Tibial nerve (tissue), 4 donors: Measurements from ENCODE around the gene PLSCR4. TPM values are rescaled to one million over a fixed set of nuclear protein-coding genes. Genes with fewer than 3 reads are reported as not detected.

Experiments
- DNase-seq, 2 donors: peaks; one replicate each; pipeline ENCODE4 v3.0.0-alpha.2; 2019; ENCODE audit warnings: low spot score in 2 of 2
- H3K27ac ChIP-seq, 4 donors: fragments of 200-600 bp; sonication (generic) in 3 of 4; one replicate each; pipeline ENCODE4 v1.5.1; 2017 to 2019; ENCODE audit warnings: mild to moderate bottlenecking in 1 of 4
- H3K27me3 ChIP-seq, 2 donors: fragments of 200-600 bp; sonication (generic) in 1 of 2; one replicate each; pipeline versions ENCODE4 v1.5.1 to v1.6.0; 2017 to 2019
- H3K36me3 ChIP-seq, 3 donors: fragments of 200-600 bp; sonication (generic); one replicate each; pipeline ENCODE4 v1.5.1; 2018 to 2019
- H3K4me1 ChIP-seq, 4 donors: fragments of 200-600 bp; sonication (generic) in 3 of 4; one replicate each; pipeline ENCODE4 v1.5.1; 2017 to 2019
- H3K4me3 ChIP-seq, 4 donors: fragments of 200-600 bp; sonication (generic) in 3 of 4; one replicate each; pipeline ENCODE4 v1.5.1; 2017 to 2019; ENCODE audit warnings: mild to moderate bottlenecking in 1 of 4, moderate library complexity in 1 of 4
- H3K9me3 ChIP-seq, 4 donors: fragments of 200-600 bp; sonication (generic) in 3 of 4; one replicate each; pipeline ENCODE4 v1.5.1; 2017 to 2019
- CTCF ChIP-seq, 5 experiments: fragments of 200-600 bp in 3 of 5; fragments of 450-650 bp in 2 of 5; sonication (generic) in 3 of 5; IDR thresholded peaks; one replicate each; pipeline ENCODE4 v1.5.1; 2016 to 2019; ENCODE audit warnings: antibody characterized with exemption in 5 of 5, mild to moderate bottlenecking in 3 of 5, moderate library complexity in 2 of 5
- EP300 ChIP-seq, 2 donors: sonication (generic); formaldehyde crosslinking; IDR thresholded peaks; one replicate each; pipeline ENCODE4 v1.6.1; 2017; ENCODE audit warnings: antibody characterized with exemption in 2 of 2, mild to moderate bottlenecking in 1 of 2
- POLR2A ChIP-seq, 2 donors: fragments of 450-650 bp; IDR thresholded peaks; one replicate each; pipeline ENCODE4 v1.6.1; 2017; ENCODE audit warnings: antibody characterized with exemption in 2 of 2, mild to moderate bottlenecking in 2 of 2, moderate library complexity in 2 of 2
- WGBS, 2 donors: methylation state at CpG; one replicate each; pipeline ENCODE4 v1.1.5; 2018; 5-methylcytosine and 5-hydroxymethylcytosine counted together
- total RNA-seq, 4 donors: library from RNA; depleted of rRNA; stranded (reverse); fragments of >200 nt; gene quantifications; one replicate each; pipeline ENCODE4 v1.1.0, GENCODE V29; 2016

PLSCR4 gene
- total RNA-seq, 4 donors from 2014 or later = 85.8 to 217 (median 128) TPM

GRCh38 chr3:146200461-146201220 is 50.3 kb downstream of the PLSCR4 start:
- DNase-seq = no peak
- no peaks in the 10 kb centered on the region for H3K27me3 ChIP-seq
- peaks cover 0 to 58% (median 0%) of the 10 kb centered on the region in 3 donors for H3K36me3 ChIP-seq
- H3K4me1 ChIP-seq = peaks cover 0 to 4% (median 0%) of the 10 kb centered on the region in 4 donors
- TF ChIP-seq CTCF (IDR thresholded peaks at IDR 0.05) (no peak), POLR2A (IDR thresholded peaks at IDR 0.05) (no peak), EP300 (IDR thresholded peaks at IDR 0.05) (no peak)
- no peak overlapping the region for H3K27ac ChIP-seq
- no peaks in the 10 kb centered on the region for H3K9me3 ChIP-seq
- H3K4me3 ChIP-seq = no peak overlapping the region
- 59 to 63% methylated on average over 2 of the region's 2 CpGs for WGBS, 2 donors

GRCh38 chr3:146199762-146200161 is 51.1 kb downstream of the PLSCR4 start:
- 89 to 93% methylated on average over 5 of the region's 5 CpGs for WGBS, 2 donors
- Histone ChIP-seq H3K27ac (no peak overlapping the region), H3K9me3 (no peaks in the 10 kb centered on the region), H3K4me1 (peaks cover 0 to 4% (median 0%) of the 10 kb centered on the region in 4 donors), H3K4me3 (no peak overlapping the region), H3K27me3 (no peaks in the 10 kb centered on the region), H3K36me3 (peaks cover 0 to 56% (median 0%) of the 10 kb centered on the region in 3 donors)
- TF ChIP-seq EP300 (IDR thresholded peaks at IDR 0.05) (no peak), CTCF (IDR thresholded peaks at IDR 0.05) (no peak), POLR2A (IDR thresholded peaks at IDR 0.05) (no peak)
- no peak for DNase-seq

- 76 to 79% methylated on average over 2 of the region's 2 CpGs for WGBS, 2 donors
- no peaks in the 10 kb centered on the region for H3K27me3 ChIP-seq
- no peak for DNase-seq
These were observed 54.1 kb downstream of the PLSCR4 start for GRCh38 chr3:146196789-146197188.

GRCh38 chr3:146195605-146196004 is 55.3 kb downstream of the PLSCR4 start:
- Histone ChIP-seq H3K4me1 (peaks cover 0 to 4% (median 0%) of the 10 kb centered on the region in 4 donors), H3K4me3 (no peak overlapping the region), H3K9me3 (no peaks in the 10 kb centered on the region), H3K27ac (no peak overlapping the region), H3K36me3 (peaks cover 0 to 44% (median 0%) of the 10 kb centered on the region in 3 donors), H3K27me3 (no peaks in the 10 kb centered on the region)
- DNase-seq = no peak
- no peak for TF ChIP-seq CTCF (IDR thresholded peaks at IDR 0.05)
- no peak for TF ChIP-seq POLR2A (IDR thresholded peaks at IDR 0.05)
- no peak for TF ChIP-seq EP300 (IDR thresholded peaks at IDR 0.05)
- 51 to 52% methylated on average over 4 of the region's 4 CpGs for WGBS, 2 donors

More at GRCh38 chr3:146196789-146197188, 54.1 kb downstream of the PLSCR4 start:
- no peak for TF ChIP-seq CTCF (IDR thresholded peaks at IDR 0.05)
- TF ChIP-seq POLR2A (IDR thresholded peaks at IDR 0.05) = no peak
- no peak for TF ChIP-seq EP300 (IDR thresholded peaks at IDR 0.05)
- Histone ChIP-seq H3K9me3 (no peaks in the 10 kb centered on the region), H3K4me1 (peaks cover 0 to 4% (median 0%) of the 10 kb centered on the region in 4 donors), H3K36me3 (peaks cover 0 to 47% (median 0%) of the 10 kb centered on the region in 3 donors), H3K4me3 (no peak overlapping the region), H3K27ac (no peak overlapping the region)

- TF ChIP-seq EP300 (IDR thresholded peaks at IDR 0.05) (no peak), POLR2A (IDR thresholded peaks at IDR 0.05) (no peak), CTCF (IDR thresholded peaks at IDR 0.05) (no peak)
- no peak overlapping the region for H3K27ac ChIP-seq
- WGBS, 2 donors = 40 to 49% methylated on average over 3 of the region's 3 CpGs
These were observed 55.9 kb downstream of the PLSCR4 start for GRCh38 chr3:146195030-146195429.

More at GRCh38 chr3:146195030-146195429, 55.9 kb downstream of the PLSCR4 start:
- Histone ChIP-seq H3K4me3 (no peak overlapping the region), H3K27me3 (no peaks in the 10 kb centered on the region), H3K4me1 (peaks cover 0 to 8% (median 0%) of the 10 kb centered on the region in 4 donors), H3K9me3 (no peaks in the 10 kb centered on the region), H3K36me3 (peaks cover 0 to 50% (median 0%) of the 10 kb centered on the region in 3 donors)
- DNase-seq = no peak
